Nephron (organoid): ENCODE results near the gene ABHD16A.

ENCODE experiments used
- H3K27ac Mint-ChIP-seq, 3 experiments: 2 replicates each; pipeline ENCODE4 v1.8.0; 2020; ENCODE audit warnings: mixed read lengths in 3 of 3, mild to moderate bottlenecking in 2 of 3, moderate library complexity in 1 of 3
- H3K27me3 Mint-ChIP-seq: 2 replicates; pipeline ENCODE4 v1.8.0; 2021; ENCODE audit warnings: low read depth, mild to moderate bottlenecking, moderate library complexity, mixed read lengths
- H3K36me3 Mint-ChIP-seq: 2 replicates; pipeline ENCODE4 v1.8.0; 2020; ENCODE audit warnings: low read depth, mixed read lengths
- H3K4me1 Mint-ChIP-seq: 2 replicates; pipeline ENCODE4 v1.8.0; 2020; ENCODE audit warnings: mixed read lengths
- H3K4me3 Mint-ChIP-seq, 3 experiments: 2 replicates each; pipeline ENCODE4 v1.8.0; 2020; ENCODE audit warnings: mild to moderate bottlenecking in 3 of 3, mixed read lengths in 3 of 3, moderate library complexity in 2 of 3
- H3K9me3 Mint-ChIP-seq: 2 replicates; pipeline ENCODE4 v1.8.0; 2020; ENCODE audit warnings: mixed read lengths
- CTCF ChIP-seq, 3 experiments: fragments of 200-600 bp; sonication (generic); IDR thresholded peaks; one replicate each; pipeline ENCODE4 v1.5.0; 2021; ENCODE audit warnings: antibody characterized with exemption in 3 of 3; ENCODE audit not compliant: unreplicated experiment in 3 of 3

The ABHD16A gene

GRCh38 chr6:31728767-31729514 lies 25.8 kb upstream of the ABHD16A start, which contains the start of gene DDAH2:
Gene DDAH2 (minus strand): TSS chr6:31729299. CDS start chr6:31729161, 138 bp downstream.
- TF ChIP-seq CTCF (IDR thresholded peaks at IDR 0.05; ENCODE audit: unreplicated experiment in 3 of 3), result peak in 1 of 3 experiments; percentile 73
- Mint-ChIP-seq H3K36me3 (peaks cover 71% of the 10 kb centered on the region), H3K27ac (peak within 1 kb of the TSS; percentile 90 to 95 (median 92)), H3K27me3 (no peaks in the 10 kb centered on the region), H3K9me3 (no peaks in the 10 kb centered on the region), H3K4me1 (peaks cover 25% of the 10 kb centered on the region), H3K4me3 (peak within 1 kb of the TSS; percentile 97 to 98 (median 98))

GRCh38 chr6:31727717-31728671 lies 24.9 kb upstream of the ABHD16A start:
- Mint-ChIP-seq H3K4me3 (peak overlapping the region; percentile 97 to 98 (median 98)), H3K9me3 (no peaks in the 10 kb centered on the region), H3K4me1 (peaks cover 16% of the 10 kb centered on the region), H3K27ac (no peak overlapping the region), H3K36me3 (peaks cover 65% of the 10 kb centered on the region), H3K27me3 (no peaks in the 10 kb centered on the region)
- no peak for TF ChIP-seq CTCF (IDR thresholded peaks at IDR 0.05; ENCODE audit: unreplicated experiment in 3 of 3)

DNA sequence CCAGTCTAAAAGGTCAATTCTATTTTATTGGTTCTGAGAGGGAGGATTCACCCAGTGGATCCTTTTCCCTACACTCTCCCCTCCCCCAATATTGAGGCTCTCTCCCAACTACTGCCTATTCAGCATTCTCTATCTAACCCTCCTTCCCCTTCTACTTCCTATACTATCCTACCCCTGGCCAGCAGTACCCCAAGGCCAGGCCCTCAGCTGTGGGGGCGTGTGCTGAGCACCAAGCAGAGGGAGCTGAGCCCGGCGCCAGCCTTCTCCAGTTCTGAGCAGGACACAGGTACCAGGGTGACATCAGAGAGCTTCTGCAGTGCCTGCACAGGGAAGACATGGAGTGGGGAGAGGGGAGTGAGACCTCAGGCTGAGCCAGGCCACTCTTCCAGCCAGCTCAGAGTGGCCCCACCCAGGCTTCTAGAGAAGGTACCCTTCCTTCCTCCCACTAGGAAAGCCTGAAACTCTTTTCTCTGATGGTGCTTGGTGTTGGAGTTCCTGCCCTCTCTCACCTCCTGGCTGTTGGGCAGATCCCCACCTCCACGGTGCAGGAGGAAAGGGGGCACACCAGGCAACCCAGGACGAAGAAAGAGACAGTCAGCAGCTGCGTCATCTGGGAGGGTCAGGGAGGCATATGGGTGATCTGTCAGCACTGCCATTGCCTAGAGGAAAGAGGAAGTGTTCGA lies 24.1 kb upstream of the ABHD16A start:
- no peak for TF ChIP-seq CTCF (IDR thresholded peaks at IDR 0.05; ENCODE audit: unreplicated experiment in 3 of 3)
- peak overlapping the region in 1 of 3 experiments; percentile 52 for H3K27ac Mint-ChIP-seq
- H3K4me3 Mint-ChIP-seq, result peak overlapping the region; percentile 70 to 85 (median 83)
- H3K4me1 Mint-ChIP-seq, result peaks cover 15% of the 10 kb centered on the region
- H3K9me3 Mint-ChIP-seq, result no peaks in the 10 kb centered on the region
- peaks cover 60% of the 10 kb centered on the region for H3K36me3 Mint-ChIP-seq
- no peaks in the 10 kb centered on the region for H3K27me3 Mint-ChIP-seq

DNA sequence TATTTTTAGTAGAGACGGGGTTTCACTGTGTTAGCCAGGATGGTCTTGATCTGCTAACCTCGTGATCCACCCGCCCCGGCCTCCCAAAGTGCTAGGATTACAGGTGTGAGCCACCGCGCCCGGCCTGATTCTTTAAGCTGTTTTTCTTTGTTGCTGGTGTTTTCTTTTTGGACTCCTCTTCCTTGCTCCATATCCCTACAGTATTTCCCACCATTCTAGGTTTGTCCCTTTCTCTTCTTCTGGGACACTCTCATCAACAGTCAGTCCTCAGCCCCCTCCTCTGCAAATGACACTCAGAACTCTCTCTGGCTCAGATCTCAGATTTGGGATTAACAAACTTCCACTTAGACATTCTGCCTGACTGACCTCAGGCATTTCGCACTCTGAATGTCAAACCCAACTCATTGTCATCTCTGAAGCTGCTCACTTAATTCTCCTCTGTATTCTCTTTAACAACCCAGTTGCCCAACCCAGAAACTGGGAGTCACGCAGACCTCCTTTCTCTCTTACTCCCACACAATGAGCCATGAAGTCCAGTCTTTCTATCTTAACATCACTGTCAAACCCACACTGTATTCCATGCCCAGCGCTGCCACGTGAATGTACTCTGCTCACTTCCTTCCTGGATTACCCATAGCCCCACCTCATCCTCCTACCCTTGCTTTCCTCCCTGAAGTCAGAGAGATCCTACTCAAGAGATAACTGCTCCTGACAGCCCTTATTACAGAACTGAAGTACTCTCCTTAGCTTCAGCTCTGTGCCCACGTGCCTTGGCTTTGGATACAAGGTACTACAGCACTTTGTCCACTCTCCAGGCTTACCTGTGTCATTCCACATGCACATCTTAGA lies 22.6 kb upstream of the ABHD16A start:
- peak overlapping the region in 2 of 3 experiments; percentile 3 to 64 for H3K27ac Mint-ChIP-seq
- peaks cover 53% of the 10 kb centered on the region for H3K36me3 Mint-ChIP-seq
- no peaks in the 10 kb centered on the region for H3K9me3 Mint-ChIP-seq
- no peaks in the 10 kb centered on the region for H3K27me3 Mint-ChIP-seq
- H3K4me1 Mint-ChIP-seq, result peaks cover 12% of the 10 kb centered on the region
- TF ChIP-seq CTCF (IDR thresholded peaks at IDR 0.05; ENCODE audit: unreplicated experiment in 3 of 3), result no peak
- peak overlapping the region in 2 of 3 experiments; percentile 0 to 24 for H3K4me3 Mint-ChIP-seq
